C4-2B (cell line): ENCODE results near the gene TPRG1L.

Source experiments
- H3K27ac ChIP-seq: fragments of 450-650 bp; 2 replicates; pipeline ENCODE4 v1.5.1; 2017
- ZFX ChIP-seq: fragments of 450-650 bp; IDR thresholded peaks from 2 replicates; pipeline ENCODE4 v1.6.1; 2017
- TF ChIP-seq, protein P1 (sequence below): fragments of 450-650 bp; conservative IDR thresholded peaks from 2 replicates; pipeline ENCODE4 v1.5.1; 2017; ENCODE audit warnings: mild to moderate bottlenecking

The TPRG1L gene

DNA sequence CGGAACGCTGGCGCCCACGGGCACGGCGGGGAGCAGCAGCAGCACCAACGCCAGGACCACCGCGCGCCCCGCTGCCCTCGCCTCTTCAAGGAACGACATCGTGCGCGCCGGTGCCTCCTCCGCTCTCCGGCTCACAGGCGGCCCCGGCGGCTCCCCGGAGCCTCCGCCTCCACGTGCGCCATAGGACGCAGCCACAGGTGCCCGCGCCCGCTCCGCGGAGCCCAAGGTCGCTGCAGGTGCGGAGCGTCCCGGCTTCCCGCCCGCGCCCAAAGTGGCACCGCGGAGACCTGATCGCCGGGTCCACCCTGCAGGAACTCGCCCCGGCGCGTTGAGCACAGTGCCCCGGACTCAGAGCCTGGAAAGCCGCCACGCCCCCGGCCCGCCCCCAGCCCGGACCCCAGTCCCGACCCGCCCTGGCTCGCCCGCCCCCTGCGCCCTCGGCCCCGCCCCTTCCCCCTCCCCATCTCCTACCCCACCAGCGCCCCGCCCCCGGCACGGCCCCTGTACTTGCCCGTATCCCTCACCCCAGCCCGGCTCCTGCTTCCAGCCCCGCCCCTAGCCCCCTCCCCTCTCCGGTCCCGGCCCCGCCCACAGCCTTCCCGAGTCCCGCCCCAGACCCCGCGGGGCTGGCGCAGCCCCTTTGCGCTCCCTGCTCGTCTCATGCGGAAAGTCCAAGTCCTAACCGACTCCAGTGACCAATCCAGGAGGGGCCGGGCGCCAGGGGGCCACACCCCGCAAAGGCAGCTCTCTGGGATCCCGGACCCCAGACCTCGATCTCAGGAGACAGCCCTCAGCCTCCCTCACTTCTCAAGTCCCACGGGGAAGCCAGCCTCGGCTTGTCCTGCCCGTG is 13.4 kb upstream of the TPRG1L start, which contains the start of gene MEGF6:
MEGF6 (minus strand) TSS at position 339 of the 850 bp plus-strand sequence; CDS start at position 99, 240 bp downstream.
- peak within 1 kb of the TSS; percentile 33 for H3K27ac ChIP-seq
- no peak for TF ChIP-seq ZFX
- TF ChIP-seq, protein P1, sequence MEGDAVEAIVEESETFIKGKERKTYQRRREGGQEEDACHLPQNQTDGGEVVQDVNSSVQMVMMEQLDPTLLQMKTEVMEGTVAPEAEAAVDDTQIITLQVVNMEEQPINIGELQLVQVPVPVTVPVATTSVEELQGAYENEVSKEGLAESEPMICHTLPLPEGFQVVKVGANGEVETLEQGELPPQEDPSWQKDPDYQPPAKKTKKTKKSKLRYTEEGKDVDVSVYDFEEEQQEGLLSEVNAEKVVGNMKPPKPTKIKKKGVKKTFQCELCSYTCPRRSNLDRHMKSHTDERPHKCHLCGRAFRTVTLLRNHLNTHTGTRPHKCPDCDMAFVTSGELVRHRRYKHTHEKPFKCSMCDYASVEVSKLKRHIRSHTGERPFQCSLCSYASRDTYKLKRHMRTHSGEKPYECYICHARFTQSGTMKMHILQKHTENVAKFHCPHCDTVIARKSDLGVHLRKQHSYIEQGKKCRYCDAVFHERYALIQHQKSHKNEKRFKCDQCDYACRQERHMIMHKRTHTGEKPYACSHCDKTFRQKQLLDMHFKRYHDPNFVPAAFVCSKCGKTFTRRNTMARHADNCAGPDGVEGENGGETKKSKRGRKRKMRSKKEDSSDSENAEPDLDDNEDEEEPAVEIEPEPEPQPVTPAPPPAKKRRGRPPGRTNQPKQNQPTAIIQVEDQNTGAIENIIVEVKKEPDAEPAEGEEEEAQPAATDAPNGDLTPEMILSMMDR: no peak

DNA sequence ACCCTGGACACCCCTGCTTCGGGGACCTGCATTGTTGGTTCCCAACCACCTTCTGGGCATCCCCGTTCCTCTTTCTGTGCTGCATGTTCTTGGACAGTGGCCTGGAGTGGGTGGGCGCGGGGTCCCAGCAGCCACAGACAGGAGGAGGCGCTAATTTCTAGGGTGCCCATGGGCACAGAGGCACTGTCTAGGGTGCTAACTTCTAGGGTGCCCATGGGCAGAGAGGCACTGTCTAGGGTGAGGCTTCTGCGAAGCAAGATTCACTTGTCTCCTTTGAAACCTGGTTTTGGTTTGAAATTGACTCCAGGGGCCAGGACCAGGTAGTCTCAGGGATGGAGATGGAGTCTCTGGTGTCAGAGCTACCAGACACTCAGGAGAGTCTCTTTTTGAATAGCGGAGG is 12.7 kb upstream of the TPRG1L start:
- no peak for TF ChIP-seq ZFX
- TF ChIP-seq, protein P1: no peak
- no peak overlapping the region for H3K27ac ChIP-seq

- no peak overlapping the region for H3K27ac ChIP-seq
- TF ChIP-seq, protein P1: peak; percentile 91
- no peak for TF ChIP-seq ZFX
Measured at GRCh38 chr1:3614755-3615742, 9.8 kb upstream of the TPRG1L start.

DNA sequence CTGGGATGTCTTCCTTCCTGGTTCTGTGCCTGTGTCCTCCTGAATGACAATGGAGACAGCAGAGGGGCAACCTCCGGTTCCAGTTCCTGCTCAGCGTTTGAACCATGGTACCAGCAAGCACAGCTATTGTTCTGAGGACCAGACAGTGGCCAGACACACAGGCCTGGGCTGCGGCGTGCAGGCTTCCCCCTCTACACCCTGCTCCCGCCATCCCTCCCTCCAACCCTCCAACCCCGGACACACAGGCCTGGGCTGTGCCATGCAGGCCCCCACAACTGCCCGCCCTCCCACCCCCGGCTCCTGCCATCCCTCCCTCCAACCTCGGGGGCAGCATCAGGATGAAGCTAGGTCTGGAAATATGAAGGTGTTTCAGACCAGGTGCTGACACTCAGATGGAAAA is 8.0 kb upstream of the TPRG1L start:
- no peak for TF ChIP-seq ZFX
- TF ChIP-seq, protein P1: no peak
- no peak overlapping the region for H3K27ac ChIP-seq

DNA sequence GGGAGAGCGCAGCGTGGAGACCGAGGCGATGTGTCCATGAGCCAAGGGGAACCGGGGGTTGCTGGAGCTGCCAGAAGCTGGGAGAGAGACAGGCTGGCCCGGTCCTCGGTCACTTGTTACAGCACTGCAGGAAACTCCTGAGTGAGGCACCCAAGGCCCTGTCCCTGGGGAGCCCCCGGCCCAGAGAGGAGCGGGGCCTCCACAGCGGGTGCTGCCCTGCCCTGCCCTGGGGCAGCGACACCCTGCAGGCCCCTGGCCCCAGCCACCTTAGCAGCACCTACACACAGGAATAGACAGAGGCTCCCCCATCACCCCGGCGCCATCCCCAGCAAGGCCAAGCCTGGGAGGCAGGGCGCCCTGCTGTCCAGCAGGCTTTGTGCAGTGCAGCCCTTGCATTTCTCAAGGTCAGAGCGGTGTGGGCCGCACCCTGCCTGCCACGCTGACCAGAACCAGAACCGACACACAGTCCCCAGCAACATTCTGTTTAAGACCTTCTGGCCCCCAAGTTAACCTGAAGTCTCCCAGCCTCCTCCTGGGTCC is 6.9 kb upstream of the TPRG1L start:
- TF ChIP-seq, protein P1: no peak
- TF ChIP-seq ZFX: no peak
- H3K27ac ChIP-seq: no peak overlapping the region

GRCh38 chr1:3618531-3618880 is 6.3 kb upstream of the TPRG1L start:
- TF ChIP-seq, protein P1: no peak
- TF ChIP-seq ZFX: no peak
- H3K27ac ChIP-seq: no peak overlapping the region
